Measurements from ENCODE around the gene SLC9A3.

The SLC9A3 gene

DNA sequence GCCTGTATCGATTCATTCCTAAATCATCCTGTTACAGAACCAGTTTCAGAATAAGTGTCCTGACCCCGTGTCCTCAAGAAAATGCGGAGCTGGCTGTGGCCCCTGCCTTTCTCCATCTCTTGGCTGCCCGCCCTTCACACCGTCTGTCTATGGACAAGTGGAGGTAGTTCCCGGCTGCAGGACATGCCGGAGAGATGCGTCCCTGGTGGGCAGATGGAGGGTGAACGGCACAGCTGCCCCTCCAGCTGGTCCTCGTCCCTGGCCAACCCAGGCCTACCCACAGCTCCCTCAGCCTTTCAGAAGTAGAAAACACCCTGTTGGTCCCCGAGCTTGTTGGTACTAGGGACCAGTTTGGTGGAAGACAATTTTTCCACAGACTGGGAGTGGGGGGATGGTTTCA lies 96.0 kb downstream of the SLC9A3 start:
- H3K9me3 Mint-ChIP-seq, result peaks cover 13% of the 10 kb centered on the region
- TF ChIP-seq, protein P1, sequence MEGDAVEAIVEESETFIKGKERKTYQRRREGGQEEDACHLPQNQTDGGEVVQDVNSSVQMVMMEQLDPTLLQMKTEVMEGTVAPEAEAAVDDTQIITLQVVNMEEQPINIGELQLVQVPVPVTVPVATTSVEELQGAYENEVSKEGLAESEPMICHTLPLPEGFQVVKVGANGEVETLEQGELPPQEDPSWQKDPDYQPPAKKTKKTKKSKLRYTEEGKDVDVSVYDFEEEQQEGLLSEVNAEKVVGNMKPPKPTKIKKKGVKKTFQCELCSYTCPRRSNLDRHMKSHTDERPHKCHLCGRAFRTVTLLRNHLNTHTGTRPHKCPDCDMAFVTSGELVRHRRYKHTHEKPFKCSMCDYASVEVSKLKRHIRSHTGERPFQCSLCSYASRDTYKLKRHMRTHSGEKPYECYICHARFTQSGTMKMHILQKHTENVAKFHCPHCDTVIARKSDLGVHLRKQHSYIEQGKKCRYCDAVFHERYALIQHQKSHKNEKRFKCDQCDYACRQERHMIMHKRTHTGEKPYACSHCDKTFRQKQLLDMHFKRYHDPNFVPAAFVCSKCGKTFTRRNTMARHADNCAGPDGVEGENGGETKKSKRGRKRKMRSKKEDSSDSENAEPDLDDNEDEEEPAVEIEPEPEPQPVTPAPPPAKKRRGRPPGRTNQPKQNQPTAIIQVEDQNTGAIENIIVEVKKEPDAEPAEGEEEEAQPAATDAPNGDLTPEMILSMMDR (IDR thresholded peaks at IDR 0.05), result no peak
- no peak for DNase-seq
- no peak overlapping the region for H3K27ac Mint-ChIP-seq
- no peaks in the 10 kb centered on the region for H3K36me3 Mint-ChIP-seq (ENCODE audit: low read depth)
- no peak overlapping the region for H3K4me3 Mint-ChIP-seq
- H3K4me1 Mint-ChIP-seq, result peaks cover 8% of the 10 kb centered on the region
- H3K27me3 Mint-ChIP-seq (ENCODE audit: low read depth, poor library complexity), result peaks cover 16% of the 10 kb centered on the region

DNA sequence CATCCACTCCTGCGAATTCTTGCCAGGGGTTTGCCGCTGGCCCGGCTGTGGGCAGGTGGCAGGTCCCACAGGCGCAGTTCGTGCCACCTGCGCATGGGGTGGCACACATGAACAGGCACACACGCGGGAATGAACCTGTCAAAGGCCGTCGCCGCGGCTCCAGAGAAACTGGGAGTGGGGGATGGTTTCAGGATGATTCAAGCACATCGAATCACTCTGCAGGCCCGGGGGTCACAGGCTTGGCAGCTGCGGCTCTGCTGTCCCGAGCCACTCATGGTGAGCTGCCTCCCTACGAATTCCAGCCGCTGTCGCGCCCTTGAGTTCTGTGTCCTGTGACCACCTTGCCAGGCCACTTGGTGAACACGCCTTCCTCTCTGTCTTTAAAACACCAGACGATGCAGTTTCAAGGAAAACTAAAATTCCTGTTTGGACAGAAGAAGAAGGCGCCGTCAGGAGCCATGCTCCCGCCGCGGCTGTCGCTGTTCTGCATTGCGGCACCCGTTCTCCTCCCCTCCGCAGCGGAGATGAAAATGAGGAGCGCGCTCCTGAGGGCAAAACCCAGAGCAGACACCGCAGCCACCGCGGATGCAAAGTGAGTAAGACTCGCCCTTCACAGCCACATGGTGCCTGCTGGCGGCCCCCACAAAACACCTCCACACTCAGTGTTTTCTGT lies 96.7 kb downstream of the SLC9A3 start:
- DNase-seq, result no peak
- peaks cover 10% of the 10 kb centered on the region for H3K4me1 Mint-ChIP-seq
- no peak overlapping the region for H3K27ac Mint-ChIP-seq
- no peak overlapping the region for H3K4me3 Mint-ChIP-seq
- H3K36me3 Mint-ChIP-seq (ENCODE audit: low read depth), result no peaks in the 10 kb centered on the region
- TF ChIP-seq, protein P1 (IDR thresholded peaks at IDR 0.05), result no peak
- peaks cover 13% of the 10 kb centered on the region for H3K9me3 Mint-ChIP-seq
- peaks cover 13% of the 10 kb centered on the region for H3K27me3 Mint-ChIP-seq (ENCODE audit: low read depth, poor library complexity)

GRCh38 chr5:426392-426976 lies 97.8 kb downstream of the SLC9A3 start:
- H3K9me3 Mint-ChIP-seq, result peaks cover 13% of the 10 kb centered on the region
- no peak overlapping the region for H3K27ac Mint-ChIP-seq
- H3K4me1 Mint-ChIP-seq, result peaks cover 10% of the 10 kb centered on the region
- H3K36me3 Mint-ChIP-seq (ENCODE audit: low read depth), result no peaks in the 10 kb centered on the region
- TF ChIP-seq, protein P1 (IDR thresholded peaks at IDR 0.05), result no peak
- DNase-seq, result no peak
- peaks cover 10% of the 10 kb centered on the region for H3K27me3 Mint-ChIP-seq (ENCODE audit: low read depth, poor library complexity)
- no peak overlapping the region for H3K4me3 Mint-ChIP-seq

GRCh38 chr5:425714-426113 lies 98.5 kb downstream of the SLC9A3 start:
- H3K36me3 Mint-ChIP-seq (ENCODE audit: low read depth), result no peaks in the 10 kb centered on the region
- TF ChIP-seq, protein P1 (IDR thresholded peaks at IDR 0.05), result no peak
- no peak overlapping the region for H3K27ac Mint-ChIP-seq
- H3K4me3 Mint-ChIP-seq, result no peak overlapping the region
- H3K4me1 Mint-ChIP-seq, result peaks cover 10% of the 10 kb centered on the region
- peaks cover 13% of the 10 kb centered on the region for H3K9me3 Mint-ChIP-seq
- no peak for DNase-seq
- H3K27me3 Mint-ChIP-seq (ENCODE audit: low read depth, poor library complexity), result peaks cover 10% of the 10 kb centered on the region

DNA sequence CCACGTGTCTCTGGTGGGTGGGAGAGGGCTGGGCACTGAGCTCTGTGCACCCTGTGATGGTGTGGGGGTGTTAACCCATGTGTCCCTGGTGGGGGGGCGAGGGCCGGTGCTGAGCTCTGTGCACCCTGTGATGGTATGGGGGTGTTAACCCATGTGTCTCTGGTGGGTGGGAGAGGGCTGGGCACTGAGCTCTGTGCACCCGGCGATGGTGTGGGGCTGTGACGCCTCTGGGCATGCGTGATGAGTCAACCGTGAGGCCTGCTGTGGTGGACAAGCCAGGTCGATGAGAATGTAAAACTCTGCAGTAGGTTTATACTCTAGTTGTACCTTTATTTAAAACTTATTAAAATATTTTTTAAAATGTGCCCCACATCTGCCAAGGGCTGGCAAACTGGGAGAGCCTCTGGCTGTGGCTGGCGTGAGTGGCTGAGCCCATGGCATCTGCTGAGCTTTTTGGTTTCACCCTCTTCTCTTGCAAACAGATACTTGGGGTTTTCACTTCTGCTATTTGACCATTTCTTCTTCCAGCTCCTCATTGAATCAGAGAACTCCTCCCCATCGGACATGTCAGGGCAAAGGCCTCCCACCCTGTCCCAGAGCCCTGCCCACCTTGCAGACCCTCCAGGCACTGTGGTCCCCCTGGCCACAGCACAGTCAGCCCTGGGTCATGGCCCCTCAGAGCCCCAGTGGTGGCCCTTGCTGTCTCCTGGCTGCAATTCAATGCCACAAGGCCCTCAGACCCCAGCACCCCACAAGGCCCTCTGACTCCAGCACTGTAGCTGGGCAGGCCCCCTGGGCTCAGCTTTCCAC lies 99.7 kb downstream of the SLC9A3 start:
- peaks cover 15% of the 10 kb centered on the region for H3K4me1 Mint-ChIP-seq
- peaks cover 10% of the 10 kb centered on the region for H3K27me3 Mint-ChIP-seq (ENCODE audit: low read depth, poor library complexity)
- H3K9me3 Mint-ChIP-seq, result peaks cover 13% of the 10 kb centered on the region
- TF ChIP-seq, protein P1 (IDR thresholded peaks at IDR 0.05), result no peak
- no peak overlapping the region for H3K4me3 Mint-ChIP-seq
- H3K27ac Mint-ChIP-seq, result no peak overlapping the region
- DNase-seq, result no peak
- H3K36me3 Mint-ChIP-seq (ENCODE audit: low read depth), result no peaks in the 10 kb centered on the region

Measured in nephron progenitor cell (in vitro differentiated cells).